ENCODE measurements around the gene RPL19.

The RPL19 gene

DNA sequence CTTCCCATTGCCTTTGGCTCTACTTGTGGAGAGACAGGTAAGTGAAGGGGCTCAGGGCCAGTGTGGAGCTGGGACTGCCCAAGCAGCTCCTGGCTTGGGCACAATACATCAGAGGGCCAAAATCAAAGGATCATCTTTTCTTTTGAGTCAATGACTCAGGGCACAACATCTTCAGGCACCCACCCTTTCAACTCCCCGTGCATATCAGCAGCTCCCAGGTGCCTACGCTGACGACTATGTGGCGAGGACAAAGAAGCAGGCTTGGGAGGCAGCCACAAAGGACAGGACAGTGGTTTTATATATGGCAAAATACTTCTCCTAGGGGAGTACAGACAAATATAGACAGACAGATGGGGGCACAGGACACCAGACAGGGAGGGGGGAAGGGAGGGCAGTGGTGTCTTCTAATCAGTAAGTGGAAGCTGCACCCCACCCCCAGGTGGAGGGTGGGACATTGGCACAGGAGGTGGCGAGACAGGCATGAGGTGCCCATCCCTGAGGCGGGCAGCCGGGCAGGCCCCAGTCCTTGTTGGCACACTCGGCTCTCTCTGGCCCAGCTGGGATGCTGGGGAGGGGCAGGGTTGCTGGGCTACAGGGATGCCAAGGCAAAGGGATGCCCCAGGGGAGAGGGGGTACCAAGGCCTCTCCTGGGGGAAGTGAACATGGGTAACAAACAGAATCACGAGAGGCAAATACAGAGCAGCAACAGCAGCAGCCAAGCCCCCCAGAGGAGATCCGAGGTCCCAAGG lies 26.4 kb upstream of the RPL19 start:
- Histone ChIP-seq H3K27me3 (ENCODE audit: control insufficient read depth, insufficient read depth, low read length) (no peaks in the 10 kb centered on the region), H3K9ac (ENCODE audit: low read depth, low read length) (no peak overlapping the region), H3K36me3 (ENCODE audit: control insufficient read depth, insufficient read depth, low read length) (peaks cover 26% of the 10 kb centered on the region; the same call in 1 of the 2 replicates), H3K4me3 (ENCODE audit: low read depth, low read length) (no peak overlapping the region), H3K27ac (ENCODE audit: low read depth, low read length) (no peak overlapping the region), H3K9me3 (ENCODE audit: control insufficient read depth, insufficient read depth, low read length) (no peaks in the 10 kb centered on the region), H3K4me1 (ENCODE audit: control insufficient read depth, insufficient read depth, low read length) (peaks cover 17% of the 10 kb centered on the region)

DNA sequence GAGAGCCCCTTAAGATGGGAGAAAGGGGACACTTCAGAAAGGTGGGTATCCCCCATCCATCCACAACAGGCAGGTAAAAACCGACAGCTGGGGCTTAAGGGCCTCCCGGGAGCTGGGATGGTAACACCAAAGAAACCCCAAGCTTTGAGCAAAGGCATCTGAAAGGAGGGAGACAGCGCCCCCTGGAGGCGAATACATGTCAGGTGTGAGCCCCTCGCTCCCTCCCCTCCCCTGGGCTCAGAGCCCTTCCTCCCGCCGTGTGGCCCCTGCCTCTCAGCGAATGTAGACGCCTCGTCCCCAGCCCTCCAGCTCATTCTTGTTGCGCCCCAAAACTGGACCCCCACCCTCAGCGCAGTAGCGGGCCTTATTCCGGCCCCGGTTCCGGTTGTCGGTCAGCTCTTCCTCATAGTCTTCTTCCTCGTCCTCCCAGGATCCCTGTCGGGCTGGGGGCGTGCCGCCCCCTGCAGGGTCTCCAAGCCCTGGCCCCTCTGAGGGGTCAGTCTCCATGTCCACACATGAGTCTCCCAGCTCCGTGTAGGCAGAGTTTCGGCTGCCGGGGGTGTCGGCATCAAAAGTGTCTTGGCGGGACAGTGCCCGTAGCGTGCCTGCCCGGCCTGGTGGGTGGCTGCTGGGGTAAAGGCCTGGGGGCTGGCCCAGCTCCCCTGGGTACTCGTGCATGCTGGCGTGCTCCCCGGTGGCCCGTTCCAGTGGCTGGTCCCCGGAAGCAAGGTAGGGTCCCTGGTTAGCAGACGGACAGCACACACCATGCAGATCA lies 25.0 kb upstream of the RPL19 start:
- Histone ChIP-seq H3K4me1 (ENCODE audit: control insufficient read depth, insufficient read depth, low read length) (peaks cover 17% of the 10 kb centered on the region), H3K9me3 (ENCODE audit: control insufficient read depth, insufficient read depth, low read length) (no peaks in the 10 kb centered on the region), H3K4me3 (ENCODE audit: low read depth, low read length) (no peak overlapping the region; the same call in 1 of the 2 replicates), H3K36me3 (ENCODE audit: control insufficient read depth, insufficient read depth, low read length) (peaks cover 31% of the 10 kb centered on the region; the same call in 1 of the 2 replicates), H3K27me3 (ENCODE audit: control insufficient read depth, insufficient read depth, low read length) (no peaks in the 10 kb centered on the region), H3K27ac (ENCODE audit: low read depth, low read length) (no peak overlapping the region), H3K9ac (ENCODE audit: low read depth, low read length) (no peak overlapping the region)

DNA sequence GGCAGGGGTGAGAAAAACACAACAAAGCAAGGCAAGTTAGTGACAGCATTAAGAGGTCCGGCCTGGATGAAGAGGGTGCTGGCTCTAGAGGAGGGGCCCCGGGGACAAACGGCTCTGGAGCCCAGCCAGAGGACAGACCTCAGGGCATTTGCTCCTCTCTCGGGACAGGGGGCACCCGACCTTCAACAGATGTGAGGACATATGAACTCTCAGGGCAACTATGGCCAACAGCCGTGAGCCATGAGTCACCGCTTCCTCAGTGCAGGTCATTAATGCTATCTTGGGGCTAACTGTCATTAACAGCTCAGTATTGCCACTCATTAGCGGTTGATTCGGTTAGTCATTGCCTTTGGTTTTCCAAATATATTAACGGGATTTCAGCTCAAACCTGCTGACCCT lies 24.4 kb upstream of the RPL19 start:
- Histone ChIP-seq H3K4me1 (ENCODE audit: control insufficient read depth, insufficient read depth, low read length) (peaks cover 17% of the 10 kb centered on the region), H3K36me3 (ENCODE audit: control insufficient read depth, insufficient read depth, low read length) (peaks cover 36% of the 10 kb centered on the region; the same call in 1 of the 2 replicates), H3K9me3 (ENCODE audit: control insufficient read depth, insufficient read depth, low read length) (no peaks in the 10 kb centered on the region), H3K27ac (ENCODE audit: low read depth, low read length) (no peak overlapping the region), H3K4me3 (ENCODE audit: low read depth, low read length) (no peak overlapping the region), H3K27me3 (ENCODE audit: control insufficient read depth, insufficient read depth, low read length) (no peaks in the 10 kb centered on the region), H3K9ac (ENCODE audit: low read depth, low read length) (no peak overlapping the region)

DNA sequence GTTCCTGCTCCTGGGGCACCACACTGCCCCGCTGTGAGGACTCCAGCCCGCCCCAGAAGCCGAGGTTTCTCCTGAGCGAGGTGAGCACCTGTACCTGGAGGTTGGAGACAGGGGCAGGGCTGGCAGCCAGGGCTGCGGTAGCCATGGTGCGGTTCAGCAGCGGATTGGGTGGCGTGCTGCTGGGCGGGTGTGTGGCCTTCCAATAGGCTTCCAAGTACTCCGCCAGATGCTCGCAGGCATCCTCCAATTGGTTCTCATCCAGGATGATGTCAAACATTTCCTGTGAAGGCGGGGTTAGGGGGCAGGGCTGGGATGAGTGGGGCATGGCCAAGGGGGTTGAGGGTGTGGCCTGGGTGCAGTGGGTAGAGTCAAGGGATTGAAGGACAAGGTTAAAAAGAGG lies 22.8 kb upstream of the RPL19 start:
- H3K9ac ChIP-seq (ENCODE audit: low read depth, low read length): no peak overlapping the region
- H3K4me3 ChIP-seq (ENCODE audit: low read depth, low read length): no peak overlapping the region
- H3K4me1 ChIP-seq (ENCODE audit: control insufficient read depth, insufficient read depth, low read length): peaks cover 17% of the 10 kb centered on the region
- no peaks in the 10 kb centered on the region for H3K27me3 ChIP-seq (ENCODE audit: control insufficient read depth, insufficient read depth, low read length)
- H3K36me3 ChIP-seq (ENCODE audit: control insufficient read depth, insufficient read depth, low read length): peaks cover 44% of the 10 kb centered on the region
- no peaks in the 10 kb centered on the region for H3K9me3 ChIP-seq (ENCODE audit: control insufficient read depth, insufficient read depth, low read length)
- no peak overlapping the region for H3K27ac ChIP-seq (ENCODE audit: low read depth, low read length)

DNA sequence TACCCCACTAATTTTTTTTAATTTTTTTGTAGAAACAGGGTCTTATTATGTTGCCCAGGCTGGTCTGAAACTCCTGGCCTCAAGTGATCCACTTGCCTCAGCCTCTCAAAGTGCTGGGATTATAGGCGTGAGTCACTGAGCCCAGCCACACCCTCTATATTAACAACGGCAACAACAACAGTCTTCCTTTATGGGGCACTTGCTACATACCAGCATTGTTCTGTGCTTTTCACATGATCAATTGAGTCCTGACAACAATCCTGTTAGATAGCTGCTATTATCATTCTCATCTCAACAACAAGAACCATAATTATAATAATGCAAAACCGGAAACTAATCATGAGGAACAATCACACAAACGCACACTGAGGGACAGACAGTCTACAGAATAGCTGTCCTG lies 21.5 kb upstream of the RPL19 start:
- Histone ChIP-seq H3K9me3 (ENCODE audit: control insufficient read depth, insufficient read depth, low read length) (no peaks in the 10 kb centered on the region), H3K36me3 (ENCODE audit: control insufficient read depth, insufficient read depth, low read length) (peaks cover 54% of the 10 kb centered on the region), H3K4me1 (ENCODE audit: control insufficient read depth, insufficient read depth, low read length) (peaks cover 15% of the 10 kb centered on the region), H3K27ac (ENCODE audit: low read depth, low read length) (no peak overlapping the region), H3K4me3 (ENCODE audit: low read depth, low read length) (no peak overlapping the region), H3K9ac (ENCODE audit: low read depth, low read length) (no peak overlapping the region), H3K27me3 (ENCODE audit: control insufficient read depth, insufficient read depth, low read length) (no peaks in the 10 kb centered on the region)

DNA sequence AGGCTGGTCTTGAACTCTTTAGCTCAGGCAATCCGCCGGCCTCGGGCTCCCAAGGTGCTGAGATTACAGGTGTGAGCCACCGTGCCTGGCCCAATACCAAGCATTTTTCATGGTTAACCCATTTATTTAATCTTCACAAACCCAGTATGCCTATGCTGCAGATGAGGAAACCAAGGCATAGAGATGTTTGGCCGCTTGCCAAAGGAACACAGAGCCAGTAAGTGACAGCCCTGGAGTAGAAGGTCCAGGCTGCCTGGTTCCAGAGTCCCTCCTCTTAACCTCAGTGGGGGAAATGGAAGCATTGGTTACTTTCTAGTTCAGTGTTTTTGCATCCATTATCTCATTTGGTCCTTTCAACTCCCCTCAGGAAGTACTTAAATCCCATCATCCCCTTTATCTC lies 18.8 kb upstream of the RPL19 start:
- no peak overlapping the region for H3K9ac ChIP-seq (ENCODE audit: low read depth, low read length)
- H3K4me1 ChIP-seq (ENCODE audit: control insufficient read depth, insufficient read depth, low read length): peaks cover 3% of the 10 kb centered on the region; the same call in 1 of the 2 replicates
- H3K36me3 ChIP-seq (ENCODE audit: control insufficient read depth, insufficient read depth, low read length): peaks cover 71% of the 10 kb centered on the region
- H3K9me3 ChIP-seq (ENCODE audit: control insufficient read depth, insufficient read depth, low read length): no peaks in the 10 kb centered on the region
- H3K27me3 ChIP-seq (ENCODE audit: control insufficient read depth, insufficient read depth, low read length): no peaks in the 10 kb centered on the region
- no peak overlapping the region for H3K4me3 ChIP-seq (ENCODE audit: low read depth, low read length)
- no peak overlapping the region for H3K27ac ChIP-seq (ENCODE audit: low read depth, low read length)

DNA sequence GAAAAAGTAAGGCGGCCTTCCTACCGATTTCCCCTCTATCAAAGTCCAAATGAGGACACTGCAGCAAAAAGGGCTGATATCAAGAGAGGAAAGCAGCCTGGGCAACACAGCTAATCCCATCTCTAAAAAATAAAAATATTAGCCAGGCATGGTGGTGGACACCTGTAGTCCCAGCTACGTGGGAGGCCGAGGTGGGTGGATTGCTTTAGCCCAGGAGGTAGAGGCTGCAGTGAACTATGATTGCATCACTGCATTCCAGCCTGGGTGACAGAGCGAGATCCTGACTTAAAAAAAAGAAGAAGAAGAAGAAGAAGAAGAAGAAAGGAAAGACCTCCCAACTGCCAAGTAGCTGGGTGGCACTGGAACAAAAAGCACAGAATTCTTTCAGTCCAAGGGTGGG lies 17.0 kb upstream of the RPL19 start:
- H3K36me3 ChIP-seq (ENCODE audit: control insufficient read depth, insufficient read depth, low read length): peaks cover 77% of the 10 kb centered on the region
- no peaks in the 10 kb centered on the region for H3K27me3 ChIP-seq (ENCODE audit: control insufficient read depth, insufficient read depth, low read length)
- H3K9ac ChIP-seq (ENCODE audit: low read depth, low read length): no peak overlapping the region
- H3K4me3 ChIP-seq (ENCODE audit: low read depth, low read length): no peak overlapping the region
- no peaks in the 10 kb centered on the region for H3K4me1 ChIP-seq (ENCODE audit: control insufficient read depth, insufficient read depth, low read length)
- no peaks in the 10 kb centered on the region for H3K9me3 ChIP-seq (ENCODE audit: control insufficient read depth, insufficient read depth, low read length)
- H3K27ac ChIP-seq (ENCODE audit: low read depth, low read length): no peak overlapping the region

DNA sequence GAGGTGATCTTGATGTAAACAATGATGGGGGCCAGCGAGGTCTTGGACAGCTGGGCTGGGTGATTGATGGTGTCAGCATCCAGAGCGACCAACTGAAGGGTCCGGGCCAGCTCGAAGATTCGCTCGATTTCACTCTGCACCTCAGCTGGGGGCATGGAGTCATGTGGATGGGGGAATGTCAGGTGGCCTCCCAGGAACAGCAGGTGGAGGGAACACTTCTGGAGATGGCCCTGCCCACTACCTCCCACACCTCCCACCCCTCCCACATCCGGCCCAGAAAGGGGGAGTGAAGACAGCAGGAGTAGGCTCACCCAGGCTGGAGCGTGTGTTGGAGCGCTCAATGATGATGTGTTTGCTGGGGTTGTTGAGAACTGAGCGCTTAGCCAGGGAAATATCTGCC lies 16.4 kb upstream of the RPL19 start:
- Histone ChIP-seq H3K27ac (ENCODE audit: low read depth, low read length) (no peak overlapping the region), H3K4me1 (ENCODE audit: control insufficient read depth, insufficient read depth, low read length) (no peaks in the 10 kb centered on the region), H3K4me3 (ENCODE audit: low read depth, low read length) (no peak overlapping the region), H3K9ac (ENCODE audit: low read depth, low read length) (no peak overlapping the region), H3K27me3 (ENCODE audit: control insufficient read depth, insufficient read depth, low read length) (no peaks in the 10 kb centered on the region), H3K9me3 (ENCODE audit: control insufficient read depth, insufficient read depth, low read length) (no peaks in the 10 kb centered on the region), H3K36me3 (ENCODE audit: control insufficient read depth, insufficient read depth, low read length) (peaks cover 78% of the 10 kb centered on the region)

DNA sequence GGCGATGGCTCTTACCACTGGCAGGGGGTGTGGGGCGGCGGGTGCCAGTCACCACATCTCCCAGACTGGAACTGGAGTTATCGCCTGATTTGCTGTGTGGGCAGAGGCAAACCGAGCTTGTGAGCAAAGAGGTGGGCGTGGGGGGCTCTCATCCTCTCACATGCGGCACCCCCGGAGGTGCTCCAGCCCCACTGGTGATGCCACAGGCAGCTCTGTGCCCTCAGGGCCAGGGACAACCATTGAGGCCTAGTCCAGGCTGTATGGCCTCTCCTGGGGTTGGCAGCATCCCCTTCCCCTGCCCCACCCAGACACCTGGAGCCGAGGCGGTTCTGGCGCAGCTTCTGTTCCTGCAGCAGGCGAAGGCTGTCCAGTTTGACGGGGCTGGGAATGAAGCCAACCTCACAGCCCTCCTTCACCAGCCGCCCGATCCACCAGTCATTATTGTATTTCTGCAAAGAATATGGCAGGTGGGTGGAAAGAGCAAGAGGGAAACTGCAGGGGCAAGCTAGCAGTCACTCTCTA lies 13.5 kb upstream of the RPL19 start:
- H3K9me3 ChIP-seq (ENCODE audit: control insufficient read depth, insufficient read depth, low read length): no peaks in the 10 kb centered on the region
- H3K36me3 ChIP-seq (ENCODE audit: control insufficient read depth, insufficient read depth, low read length): peaks cover 79% of the 10 kb centered on the region
- no peak overlapping the region for H3K9ac ChIP-seq (ENCODE audit: low read depth, low read length)

DNA sequence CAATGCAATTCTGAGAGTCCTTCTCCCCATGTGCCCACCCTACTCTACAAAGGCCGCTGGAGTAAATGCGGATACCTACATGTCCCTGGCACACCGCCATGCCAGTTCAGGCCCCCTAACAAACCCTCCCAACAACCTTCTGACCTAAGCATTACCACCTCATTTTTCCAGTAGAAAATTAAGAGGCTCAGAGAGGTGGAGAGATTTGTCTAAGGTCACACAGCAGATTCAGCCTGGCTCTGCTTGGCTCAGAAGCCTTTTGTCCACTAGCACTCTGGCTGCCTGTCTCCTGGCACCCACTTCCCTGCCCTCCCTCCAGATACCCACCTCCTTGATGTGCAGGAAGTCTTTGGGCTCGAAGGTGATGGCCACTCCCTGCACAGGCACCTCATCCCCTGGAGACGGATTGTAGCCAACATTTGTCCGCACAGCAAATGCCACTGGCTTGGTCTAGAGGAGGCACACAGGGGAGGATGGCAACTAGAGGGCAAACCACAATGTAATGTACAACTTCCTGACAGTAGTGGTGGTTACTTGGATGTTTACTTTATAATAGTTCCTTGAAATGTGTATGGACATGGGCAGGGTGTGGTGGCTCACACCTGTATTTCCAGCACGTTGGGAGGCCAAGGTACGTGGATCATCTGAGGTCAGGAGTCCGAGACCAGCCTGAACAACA lies 12.8 kb upstream of the RPL19 start:
- Histone ChIP-seq H3K9me3 (ENCODE audit: control insufficient read depth, insufficient read depth, low read length) (no peaks in the 10 kb centered on the region), H3K4me1 (ENCODE audit: control insufficient read depth, insufficient read depth, low read length) (no peaks in the 10 kb centered on the region), H3K36me3 (ENCODE audit: control insufficient read depth, insufficient read depth, low read length) (peaks cover 84% of the 10 kb centered on the region), H3K4me3 (ENCODE audit: low read depth, low read length) (no peak overlapping the region), H3K9ac (ENCODE audit: low read depth, low read length) (no peak overlapping the region), H3K27ac (ENCODE audit: low read depth, low read length) (no peak overlapping the region), H3K27me3 (ENCODE audit: control insufficient read depth, insufficient read depth, low read length) (no peaks in the 10 kb centered on the region)

More for the DNA sequence above, 13.5 kb upstream of the RPL19 start:
- H3K27me3 ChIP-seq (ENCODE audit: control insufficient read depth, insufficient read depth, low read length): no peaks in the 10 kb centered on the region
- no peak overlapping the region for H3K4me3 ChIP-seq (ENCODE audit: low read depth, low read length)
- H3K4me1 ChIP-seq (ENCODE audit: control insufficient read depth, insufficient read depth, low read length): no peaks in the 10 kb centered on the region
- H3K27ac ChIP-seq (ENCODE audit: low read depth, low read length): no peak overlapping the region

All from HUES48 (cell line).